Pons (tissue), 1 donor: Measurements from ENCODE around the gene RBL2.
"Not testable (repeated sequence)": the region's sequence is repeated elsewhere in the genome, so short reads cannot be mapped to it uniquely, and the experiment has no call there.

Experiments used
- DNase-seq: peaks from one replicate; pipeline ENCODE4 v3.0.0-alpha.2; 2016; ENCODE audit warnings: low spot score

Gene RBL2

GRCh38 chr16:53539759-53540718 is 105.8 kb downstream of the RBL2 start:
- DNase-seq, result not testable (repeated sequence)
